Panc1 (cell line): ENCODE measurements around the gene SLC12A8. TPM values are rescaled to one million over a fixed set of nuclear protein-coding genes. Genes with fewer than 3 reads are reported as not detected.
A peak's percentile ranks its signal among the peaks of the same experiment; 100 is the strongest.

Experiments
- ATAC-seq: fragments of 200-7000 bp; cut with Tn5 transposase; 2 replicates; pipeline ENCODE4 v1.9.1; 2020; ENCODE audit warnings: mild to moderate bottlenecking, moderate library complexity
- BruUV-seq: library from RNA; stranded (reverse); fragments of 400-500 nt; replicated peaks from 2 replicates; lab custom pipeline; 2021; lab: Mats Ljungman, UMichigan
- CTCF ChIA-PET: fragments of 300-600 bp; sonication (Branson Sonifier 250); formaldehyde crosslinking; loops from one replicate; lab custom pipeline; 2022; ENCODE audit warnings: antibody characterized with exemption; lab: Charles Lee
- POLR2A ChIA-PET: fragments of 300-600 bp; sonication (Branson Sonifier 250); formaldehyde crosslinking; loops from one replicate; lab custom pipeline; 2022; ENCODE audit warnings: antibody characterized with exemption; lab: Charles Lee
- DNase-seq: peaks from one replicate; pipeline ENCODE4 v3.0.0-alpha.2; 2010; ENCODE audit warnings: low read depth, low spot score
- H3K27ac ChIP-seq: 2 replicates; pipeline ENCODE4 v1.5.1; 2011; ENCODE audit warnings: mild to moderate bottlenecking, low read length, inconsistent platforms
- H3K27me3 ChIP-seq: fragments of 200-500 bp; sonication (Bioruptor generic); 2 replicates; pipeline ENCODE4 v1.6.0; 2014; ENCODE audit warnings: low read length, inconsistent platforms; ENCODE audit not compliant: control insufficient read depth, insufficient read depth
- H3K36me3 ChIP-seq: fragments of 200-500 bp; sonication (Bioruptor generic); 2 replicates; pipeline ENCODE4 v1.5.1; 2014; ENCODE audit warnings: inconsistent platforms, mild to moderate bottlenecking, low read length, moderate library complexity; ENCODE audit not compliant: control insufficient read depth, insufficient read depth
- H3K4me1 ChIP-seq: 2 replicates; pipeline ENCODE4 v1.5.1; 2011; ENCODE audit warnings: inconsistent platforms, mild to moderate bottlenecking, low read length, moderate library complexity; ENCODE audit not compliant: control insufficient read depth, insufficient read depth
- H3K4me3 ChIP-seq, 2 experiments: 2 replicates each; pipeline ENCODE4 v1.5.1; 2011 to 2012; ENCODE audit warnings: low read depth in 2 of 2, low read length in 2 of 2, mild to moderate bottlenecking in 2 of 2, inconsistent platforms in 1 of 2, moderate library complexity in 1 of 2
- H3K9me3 ChIP-seq: fragments of 200-500 bp; sonication (Bioruptor generic); 2 replicates; pipeline ENCODE4 v1.5.1; 2014; ENCODE audit warnings: low read depth, mild to moderate bottlenecking, inconsistent platforms, low read length, moderate library complexity; ENCODE audit not compliant: control insufficient read depth, insufficient read depth
- CTCF ChIP-seq: fragments of 450-650 bp; IDR thresholded peaks from 2 replicates; pipeline ENCODE4 v1.5.1; 2017; ENCODE audit warnings: mild to moderate bottlenecking
- POLR2AphosphoS5 ChIP-seq: IDR thresholded peaks from 2 replicates; pipeline ENCODE4 v1.6.1; 2012; ENCODE audit warnings: mild to moderate bottlenecking, low read depth, low read length, moderate library complexity
- SIN3A ChIP-seq: IDR thresholded peaks from 2 replicates; pipeline ENCODE4 v1.6.1; 2012; ENCODE audit warnings: low read depth, mild to moderate bottlenecking, low read length, moderate library complexity, borderline replicate concordance; ENCODE audit not compliant: insufficient read depth
- TCF7L2 ChIP-seq: IDR thresholded peaks from 2 replicates; pipeline ENCODE4 v1.6.1; 2011; ENCODE audit warnings: mild to moderate bottlenecking, low read depth, low read length, inconsistent platforms
- in situ Hi-C: cut with HindIII; loops from 2 replicates; pipeline ENCODE4 v1.10.0; 2016; ENCODE audit warnings: low sequenced_read_pairs, low pct_unique_long_range_greater_than_20kb
- intact Hi-C: fragments of 100-400 bp; cut with micrococcal nuclease; formaldehyde crosslinking; loops from one replicate; pipeline ENCODE4 v1.10.0; 2022; ENCODE audit not compliant: unreplicated experiment
- total RNA-seq: library from RNA; stranded (reverse); gene quantifications from one replicate; pipeline ENCODE4 v1.2.1, GENCODE V29; 2021; ENCODE audit not compliant: unreplicated experiment
- TF ChIP-seq, protein P1 (sequence below), 2 experiments: IDR thresholded peaks; 2 replicates each; pipeline ENCODE4 v1.6.1; 2011 to 2012; ENCODE audit warnings: low read depth in 2 of 2, control low read depth in 1 of 2, low read length in 1 of 2, mild to moderate bottlenecking in 1 of 2, moderate library complexity in 1 of 2; ENCODE audit not compliant: insufficient read depth in 1 of 2

The SLC12A8 gene
- total RNA-seq, 1 experiment from 2014 or later = 7.0 TPM

DNA sequence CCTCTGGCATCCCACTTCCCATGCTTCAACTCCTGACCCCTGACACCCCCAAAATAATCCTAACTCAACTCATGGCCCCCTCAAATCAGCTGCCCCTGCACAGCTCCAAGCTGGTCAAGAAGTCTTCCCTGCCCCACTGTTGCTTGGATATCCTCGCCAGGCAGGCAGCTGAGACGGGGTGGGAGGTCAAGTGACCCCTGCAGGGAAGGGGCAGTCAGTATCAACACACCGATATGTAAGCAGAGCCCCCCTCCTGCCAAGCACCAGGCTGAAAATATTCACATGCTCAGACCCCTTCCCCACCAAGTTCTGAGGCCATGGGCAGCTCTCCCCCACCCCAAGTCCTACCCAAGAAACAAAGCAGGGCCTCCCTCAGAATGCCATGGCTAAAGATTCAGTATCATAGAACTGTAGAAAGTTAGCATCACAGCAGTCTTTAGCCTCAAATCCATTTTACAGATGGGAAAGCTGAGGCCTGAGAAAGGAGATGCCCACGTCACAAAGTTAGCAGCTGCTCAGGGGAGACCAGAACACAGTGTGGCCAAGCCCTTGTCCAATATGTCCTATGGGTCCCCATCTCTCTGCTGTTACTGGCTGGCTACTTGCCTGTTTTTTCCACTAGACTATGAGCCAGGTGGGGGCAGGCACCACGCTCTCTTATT, 67.8 kb downstream of the SLC12A8 start:
- ChIA-PET CTCF (no interaction called here), POLR2A (no interaction called here)
- no TSS peak for BruUV-seq
- Histone ChIP-seq H3K27ac (peak overlapping the region; percentile 60), H3K27me3 (no peaks in the 10 kb centered on the region), H3K9me3 (no peaks in the 10 kb centered on the region), H3K4me3 (no peak overlapping the region), H3K36me3 (no peaks in the 10 kb centered on the region), H3K4me1 (peaks cover 9% of the 10 kb centered on the region)
- no peak for DNase-seq
- ATAC-seq = no peak
- in situ Hi-C loops (no loop called here), intact Hi-C loops (no loop called here)
- TF ChIP-seq CTCF = no peak
- no peak for TF ChIP-seq POLR2AphosphoS5
- no peak for TF ChIP-seq SIN3A
- TF ChIP-seq TCF7L2 = no peak
- TF ChIP-seq, protein P1, sequence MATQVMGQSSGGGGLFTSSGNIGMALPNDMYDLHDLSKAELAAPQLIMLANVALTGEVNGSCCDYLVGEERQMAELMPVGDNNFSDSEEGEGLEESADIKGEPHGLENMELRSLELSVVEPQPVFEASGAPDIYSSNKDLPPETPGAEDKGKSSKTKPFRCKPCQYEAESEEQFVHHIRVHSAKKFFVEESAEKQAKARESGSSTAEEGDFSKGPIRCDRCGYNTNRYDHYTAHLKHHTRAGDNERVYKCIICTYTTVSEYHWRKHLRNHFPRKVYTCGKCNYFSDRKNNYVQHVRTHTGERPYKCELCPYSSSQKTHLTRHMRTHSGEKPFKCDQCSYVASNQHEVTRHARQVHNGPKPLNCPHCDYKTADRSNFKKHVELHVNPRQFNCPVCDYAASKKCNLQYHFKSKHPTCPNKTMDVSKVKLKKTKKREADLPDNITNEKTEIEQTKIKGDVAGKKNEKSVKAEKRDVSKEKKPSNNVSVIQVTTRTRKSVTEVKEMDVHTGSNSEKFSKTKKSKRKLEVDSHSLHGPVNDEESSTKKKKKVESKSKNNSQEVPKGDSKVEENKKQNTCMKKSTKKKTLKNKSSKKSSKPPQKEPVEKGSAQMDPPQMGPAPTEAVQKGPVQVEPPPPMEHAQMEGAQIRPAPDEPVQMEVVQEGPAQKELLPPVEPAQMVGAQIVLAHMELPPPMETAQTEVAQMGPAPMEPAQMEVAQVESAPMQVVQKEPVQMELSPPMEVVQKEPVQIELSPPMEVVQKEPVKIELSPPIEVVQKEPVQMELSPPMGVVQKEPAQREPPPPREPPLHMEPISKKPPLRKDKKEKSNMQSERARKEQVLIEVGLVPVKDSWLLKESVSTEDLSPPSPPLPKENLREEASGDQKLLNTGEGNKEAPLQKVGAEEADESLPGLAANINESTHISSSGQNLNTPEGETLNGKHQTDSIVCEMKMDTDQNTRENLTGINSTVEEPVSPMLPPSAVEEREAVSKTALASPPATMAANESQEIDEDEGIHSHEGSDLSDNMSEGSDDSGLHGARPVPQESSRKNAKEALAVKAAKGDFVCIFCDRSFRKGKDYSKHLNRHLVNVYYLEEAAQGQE (IDR thresholded peaks at IDR 0.05; ENCODE audit: insufficient read depth in 1 of 2, low read depth in 2 of 2, low read length in 1 of 2) = no peak

DNA sequence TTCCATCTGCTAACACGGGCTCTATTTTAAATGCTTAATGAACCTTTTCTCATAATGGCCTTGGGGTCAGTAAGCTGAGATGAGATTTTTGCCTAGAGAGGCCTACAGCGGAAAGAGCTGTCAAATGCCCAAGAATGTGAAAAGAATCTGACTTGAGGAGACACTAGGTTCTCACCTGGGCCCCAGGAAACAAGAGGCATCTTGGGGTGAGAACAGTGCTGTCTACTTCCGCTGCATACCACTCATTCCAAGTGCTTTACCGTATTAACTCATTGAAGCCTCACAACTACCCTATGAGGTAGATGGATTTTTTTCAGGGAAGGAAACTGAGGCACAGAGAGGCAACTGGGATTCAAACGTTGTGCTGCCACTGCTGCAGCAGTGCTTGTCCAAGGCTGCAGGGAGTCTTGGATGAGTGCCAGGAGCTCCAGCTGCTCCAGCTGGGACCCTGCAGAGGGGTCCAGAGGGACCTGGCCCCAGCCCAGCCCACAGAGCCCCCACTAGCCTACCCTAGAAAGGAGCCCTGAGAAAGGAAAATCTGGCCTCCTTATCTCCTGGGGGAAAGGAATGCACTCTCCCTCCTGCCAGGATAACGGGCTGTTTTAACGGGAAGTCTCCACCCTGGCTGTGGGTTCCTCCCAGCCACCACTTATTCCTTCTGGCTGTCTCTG, 68.4 kb downstream of the SLC12A8 start:
- H3K36me3 ChIP-seq = no peaks in the 10 kb centered on the region
- ATAC-seq (no peak), DNase-seq (no peak)
- no peaks in the 10 kb centered on the region for H3K9me3 ChIP-seq
- no peak overlapping the region for H3K4me3 ChIP-seq
- H3K4me1 ChIP-seq = peaks cover 9% of the 10 kb centered on the region
- ChIA-PET CTCF (no interaction called here), POLR2A (no interaction called here)
- TF ChIP-seq SIN3A = no peak
- TF ChIP-seq TCF7L2 = no peak
- TF ChIP-seq, protein P1 (IDR thresholded peaks at IDR 0.05; ENCODE audit: insufficient read depth in 1 of 2, low read depth in 2 of 2, low read length in 1 of 2) = no peak
- TF ChIP-seq CTCF = no peak
- TF ChIP-seq POLR2AphosphoS5 = no peak
- peak overlapping the region; percentile 60 for H3K27ac ChIP-seq
- in situ Hi-C loops (no loop called here), intact Hi-C loops (no loop called here)
- BruUV-seq = no TSS peak
- H3K27me3 ChIP-seq = no peaks in the 10 kb centered on the region
